Measurements from ENCODE around the gene UBE2N. TPM values are rescaled to one million over a fixed set of nuclear protein-coding genes. Genes with fewer than 3 reads are reported as not detected.

The UBE2N gene
- total and polyA plus RNA-seq, 2 experiments from 2014 or later = 154 to 385 TPM

DNA sequence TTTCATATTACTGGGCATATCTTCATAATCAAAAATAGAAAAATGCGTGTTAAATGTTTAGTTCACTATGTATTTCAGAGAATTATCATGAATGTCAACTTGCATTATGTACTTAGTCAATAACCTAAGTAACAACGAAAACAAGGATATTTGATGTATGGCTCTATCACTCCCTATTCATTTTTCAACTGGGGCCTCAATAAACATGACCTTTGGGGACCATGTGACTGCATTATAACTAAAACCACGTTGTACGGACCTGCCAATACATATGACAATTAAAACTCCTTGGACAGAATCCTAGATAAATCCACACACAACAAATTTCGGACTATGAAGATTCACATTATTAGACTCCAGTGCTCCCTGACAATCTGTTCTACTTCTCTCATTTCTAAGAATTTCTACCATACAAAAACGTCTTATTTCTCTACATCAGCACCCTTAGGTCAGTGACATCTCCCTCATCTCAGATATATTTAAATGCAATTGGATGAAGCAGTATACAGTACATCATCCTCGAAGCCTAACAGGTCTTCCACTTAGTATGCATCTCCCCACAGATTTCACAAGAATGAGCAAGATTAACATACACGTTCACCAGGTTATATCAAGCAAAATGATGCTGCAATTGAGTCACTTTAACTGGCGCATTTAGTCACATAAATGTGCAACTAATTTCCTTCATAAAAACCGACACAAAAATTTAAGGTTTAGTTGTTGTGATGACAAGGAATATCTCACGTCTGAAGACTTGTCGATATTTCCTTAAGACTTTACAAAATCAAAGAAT, 1.5 kb downstream of the UBE2N start:
- Histone ChIP-seq H3K36me3 (ENCODE audit: insufficient read depth) (no peaks in the 10 kb centered on the region), H3K27me3 (ENCODE audit: insufficient read depth) (no peaks in the 10 kb centered on the region), H3F3A (replicated peaks; ENCODE audit: low read depth) (no peaks in the 10 kb centered on the region), H4K20me1 (replicated peaks; ENCODE audit: insufficient read depth) (peaks cover 56% of the 10 kb centered on the region), H3K4me2 (peak overlapping the region; percentile 97), H3K79me2 (replicated peaks; ENCODE audit: insufficient read depth) (peaks cover 67% of the 10 kb centered on the region), H3K27ac (ENCODE audit: low read depth) (peak overlapping the region; percentile 92; the same call in 1 of the 2 replicates), H3K9me2 (ENCODE audit: insufficient read depth) (no peaks in the 10 kb centered on the region), H2AFZ (no peak overlapping the region), H3K4me1 (ENCODE audit: insufficient read depth) (peaks cover 44% of the 10 kb centered on the region), H3K4me3 (peak overlapping the region; percentile 93)
- ATAC-seq (no peak), DNase-seq (ENCODE audit: low spot score) (no peak)
- Mint-ChIP-seq H3K4me3 (peak overlapping the region; percentile 96), H3K36me3 (ENCODE audit: low read depth) (peaks cover 7% of the 10 kb centered on the region; the same call in 1 of the 3 replicates), H3K27me3 (ENCODE audit: insufficient read depth, low read depth, poor library complexity) (peaks cover 4% of the 10 kb centered on the region), H3K9me3 (peaks cover 3% of the 10 kb centered on the region; the same call in 2 of the 3 replicates), H3K27ac (peak overlapping the region; percentile 96), H3K4me1 (peaks cover 50% of the 10 kb centered on the region)
- no peak for TF ChIP-seq ZNF114 (CRISPR knock-in tag; IDR thresholded peaks at IDR 0.05)
- TF ChIP-seq CREB1 (CRISPR knock-in tag; IDR thresholded peaks at IDR 0.05; ENCODE audit: low read depth) = no peak
- TF ChIP-seq ZNF331 (CRISPR knock-in tag; IDR thresholded peaks at IDR 0.05; ENCODE audit: low read depth) = no peak
- TF ChIP-seq EZH2phosphoT487 (IDR thresholded peaks at IDR 0.05; ENCODE audit: unreplicated experiment) = no peak
- TF ChIP-seq STAT1 (IDR thresholded peaks at IDR 0.05; ENCODE audit: unreplicated experiment) = no peak
- TF ChIP-seq, protein P1, sequence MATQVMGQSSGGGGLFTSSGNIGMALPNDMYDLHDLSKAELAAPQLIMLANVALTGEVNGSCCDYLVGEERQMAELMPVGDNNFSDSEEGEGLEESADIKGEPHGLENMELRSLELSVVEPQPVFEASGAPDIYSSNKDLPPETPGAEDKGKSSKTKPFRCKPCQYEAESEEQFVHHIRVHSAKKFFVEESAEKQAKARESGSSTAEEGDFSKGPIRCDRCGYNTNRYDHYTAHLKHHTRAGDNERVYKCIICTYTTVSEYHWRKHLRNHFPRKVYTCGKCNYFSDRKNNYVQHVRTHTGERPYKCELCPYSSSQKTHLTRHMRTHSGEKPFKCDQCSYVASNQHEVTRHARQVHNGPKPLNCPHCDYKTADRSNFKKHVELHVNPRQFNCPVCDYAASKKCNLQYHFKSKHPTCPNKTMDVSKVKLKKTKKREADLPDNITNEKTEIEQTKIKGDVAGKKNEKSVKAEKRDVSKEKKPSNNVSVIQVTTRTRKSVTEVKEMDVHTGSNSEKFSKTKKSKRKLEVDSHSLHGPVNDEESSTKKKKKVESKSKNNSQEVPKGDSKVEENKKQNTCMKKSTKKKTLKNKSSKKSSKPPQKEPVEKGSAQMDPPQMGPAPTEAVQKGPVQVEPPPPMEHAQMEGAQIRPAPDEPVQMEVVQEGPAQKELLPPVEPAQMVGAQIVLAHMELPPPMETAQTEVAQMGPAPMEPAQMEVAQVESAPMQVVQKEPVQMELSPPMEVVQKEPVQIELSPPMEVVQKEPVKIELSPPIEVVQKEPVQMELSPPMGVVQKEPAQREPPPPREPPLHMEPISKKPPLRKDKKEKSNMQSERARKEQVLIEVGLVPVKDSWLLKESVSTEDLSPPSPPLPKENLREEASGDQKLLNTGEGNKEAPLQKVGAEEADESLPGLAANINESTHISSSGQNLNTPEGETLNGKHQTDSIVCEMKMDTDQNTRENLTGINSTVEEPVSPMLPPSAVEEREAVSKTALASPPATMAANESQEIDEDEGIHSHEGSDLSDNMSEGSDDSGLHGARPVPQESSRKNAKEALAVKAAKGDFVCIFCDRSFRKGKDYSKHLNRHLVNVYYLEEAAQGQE (IDR thresholded peaks at IDR 0.05; ENCODE audit: unreplicated experiment) = no peak
- TF ChIP-seq, protein P2, sequence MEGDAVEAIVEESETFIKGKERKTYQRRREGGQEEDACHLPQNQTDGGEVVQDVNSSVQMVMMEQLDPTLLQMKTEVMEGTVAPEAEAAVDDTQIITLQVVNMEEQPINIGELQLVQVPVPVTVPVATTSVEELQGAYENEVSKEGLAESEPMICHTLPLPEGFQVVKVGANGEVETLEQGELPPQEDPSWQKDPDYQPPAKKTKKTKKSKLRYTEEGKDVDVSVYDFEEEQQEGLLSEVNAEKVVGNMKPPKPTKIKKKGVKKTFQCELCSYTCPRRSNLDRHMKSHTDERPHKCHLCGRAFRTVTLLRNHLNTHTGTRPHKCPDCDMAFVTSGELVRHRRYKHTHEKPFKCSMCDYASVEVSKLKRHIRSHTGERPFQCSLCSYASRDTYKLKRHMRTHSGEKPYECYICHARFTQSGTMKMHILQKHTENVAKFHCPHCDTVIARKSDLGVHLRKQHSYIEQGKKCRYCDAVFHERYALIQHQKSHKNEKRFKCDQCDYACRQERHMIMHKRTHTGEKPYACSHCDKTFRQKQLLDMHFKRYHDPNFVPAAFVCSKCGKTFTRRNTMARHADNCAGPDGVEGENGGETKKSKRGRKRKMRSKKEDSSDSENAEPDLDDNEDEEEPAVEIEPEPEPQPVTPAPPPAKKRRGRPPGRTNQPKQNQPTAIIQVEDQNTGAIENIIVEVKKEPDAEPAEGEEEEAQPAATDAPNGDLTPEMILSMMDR (conservative IDR thresholded peaks at IDR 0.05; ENCODE audit: low read depth in 2 of 2) = no peak
- no peak for TF ChIP-seq POLR2AphosphoS5 (IDR thresholded peaks at IDR 0.05; ENCODE audit: low read depth)
- no peak for TF ChIP-seq EZH2 (IDR thresholded peaks at IDR 0.05; ENCODE audit: low read depth, unreplicated experiment)

All from GM23338 (cell line).